KG1 (cell line): Measurements from ENCODE around the gene RPL41.
A peak's percentile ranks its signal among the peaks of the same experiment; 100 is the strongest.

Experiments used
- DNase-seq: peaks from one replicate; lab custom pipeline; 2025; lab: John Stamatoyannopoulos, UW

Gene RPL41

DNA sequence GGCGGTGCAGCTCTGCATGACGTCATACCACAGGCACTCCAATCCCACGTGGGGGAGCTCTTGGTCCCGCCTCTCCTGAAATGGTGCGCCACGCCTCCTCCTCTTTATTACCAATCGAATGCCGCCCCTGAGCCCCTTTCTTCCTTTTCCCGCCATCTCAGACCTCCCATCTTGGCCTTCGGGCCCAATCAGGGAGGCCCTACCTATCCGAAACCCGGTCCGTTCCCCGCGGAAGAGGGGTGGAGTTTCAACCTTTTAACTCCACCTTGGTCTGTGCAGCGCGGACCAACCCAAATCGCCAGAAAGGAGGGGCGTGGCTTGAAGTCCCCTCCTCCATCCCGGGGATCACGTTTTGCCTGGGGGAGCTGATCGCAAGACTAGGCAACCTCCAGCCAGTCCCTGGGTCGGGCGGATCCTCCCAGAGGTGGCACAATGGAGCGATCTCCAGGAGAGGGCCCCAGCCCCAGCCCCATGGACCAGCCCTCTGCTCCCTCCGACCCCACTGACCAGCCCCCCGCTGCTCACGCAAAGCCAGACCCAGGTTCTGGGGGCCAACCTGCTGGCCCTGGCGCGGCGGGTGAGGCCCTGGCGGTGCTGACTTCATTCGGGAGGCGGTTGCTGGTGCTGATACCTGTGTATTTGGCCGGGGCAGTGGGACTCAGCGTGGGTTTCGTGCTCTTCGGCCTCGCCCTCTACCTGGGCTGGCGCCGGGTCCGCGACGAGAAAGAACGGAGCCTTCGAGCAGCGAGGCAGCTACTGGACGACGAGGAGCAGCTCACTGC lies 11.6 kb downstream of the RPL41 start, which contains the start of gene ESYT1:
TSS of gene ESYT1 (plus strand) at position 380 of the 782 bp plus-strand sequence. CDS start at position 433, 53 bp downstream.
- peak; percentile 82 for DNase-seq

DNA sequence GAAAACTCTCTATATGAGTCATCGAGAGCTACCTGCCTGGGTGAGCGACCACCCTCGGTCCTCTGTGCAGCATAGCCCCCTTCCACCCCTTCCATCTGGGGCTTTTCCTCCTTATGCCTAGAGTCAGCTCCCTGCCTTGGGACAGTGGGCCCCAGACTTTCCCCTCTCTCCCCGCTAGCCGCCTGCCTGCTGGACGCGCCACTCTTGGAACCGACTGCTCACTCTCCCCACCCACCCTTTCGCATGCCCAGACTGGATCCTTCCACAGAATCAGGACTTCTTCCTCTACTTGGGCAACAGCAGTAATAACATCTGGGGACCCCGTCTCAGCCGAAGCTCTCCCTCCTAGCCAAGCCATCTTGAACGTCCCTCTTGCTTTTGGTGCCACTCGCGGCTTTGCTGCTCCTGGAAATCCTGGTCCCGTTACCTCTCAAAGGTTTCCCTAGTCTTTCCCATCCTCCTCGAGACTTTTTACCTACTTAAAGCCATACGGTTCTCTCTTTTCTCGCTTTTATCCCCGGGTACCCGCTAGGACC lies 12.3 kb downstream of the RPL41 start:
- no peak for DNase-seq

DNA sequence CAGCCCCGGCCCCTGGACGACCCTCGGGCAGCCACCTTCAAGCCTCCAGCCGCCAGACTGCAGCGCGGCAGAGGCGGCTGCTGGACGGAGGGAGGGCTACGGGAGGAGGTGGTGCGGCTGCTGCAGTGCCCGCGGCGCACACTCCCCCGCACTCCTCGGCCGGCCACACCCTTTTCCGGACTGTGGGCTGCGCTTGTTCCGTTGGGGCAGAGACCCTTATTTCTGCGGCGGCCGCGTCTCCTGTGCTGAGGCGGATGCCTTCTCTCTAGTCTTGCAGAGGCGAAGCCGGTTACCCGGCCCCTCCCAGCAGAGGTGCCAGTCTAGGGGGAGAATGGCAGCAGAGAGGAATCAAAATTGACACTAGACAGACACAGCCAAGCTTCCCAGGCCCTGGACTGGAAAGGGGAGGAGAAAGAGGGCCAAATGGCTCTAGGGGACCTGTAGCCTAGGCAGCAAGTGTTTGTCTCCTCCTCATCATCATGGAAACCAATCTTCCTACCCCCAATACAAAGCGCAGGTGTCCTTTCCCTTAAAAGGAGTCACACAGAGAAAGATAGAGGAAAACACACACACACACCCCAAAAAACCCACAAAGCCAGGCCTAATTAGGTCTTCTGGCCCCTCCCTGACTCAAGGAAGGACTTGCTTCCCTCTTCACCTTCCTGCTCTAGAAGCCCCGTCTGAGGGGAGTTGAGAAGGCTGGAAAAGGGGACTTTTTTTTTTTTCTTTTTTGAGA lies 12.9 kb downstream of the RPL41 start:
- peak; percentile 9 for DNase-seq

DNA sequence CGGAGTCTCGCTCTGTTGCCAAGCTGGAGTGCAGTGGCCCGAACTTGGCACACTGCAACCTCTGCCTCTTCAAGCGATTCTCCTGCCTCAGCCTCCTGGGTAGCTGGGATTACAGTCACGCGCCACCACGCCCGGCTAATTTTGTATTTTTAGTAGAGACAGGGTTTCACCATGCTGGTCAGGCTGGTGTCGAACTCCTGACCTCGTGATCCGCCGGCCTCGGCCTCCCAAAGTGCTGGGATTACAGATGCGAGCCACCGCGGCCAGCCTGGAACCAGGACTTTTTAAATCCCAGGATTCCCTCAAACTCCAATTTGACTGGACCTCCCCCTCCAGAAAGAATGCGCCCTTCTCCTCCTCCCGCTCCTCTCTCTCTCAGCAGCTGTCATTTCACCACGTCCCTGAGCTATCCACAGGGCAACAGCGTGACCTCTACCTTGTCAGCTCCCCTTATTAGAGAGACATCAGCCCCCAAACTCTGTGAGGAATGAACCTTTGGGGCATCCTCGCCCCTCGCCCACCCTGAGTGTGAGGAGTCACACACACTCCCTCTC lies 13.6 kb downstream of the RPL41 start:
- no peak for DNase-seq

DNA sequence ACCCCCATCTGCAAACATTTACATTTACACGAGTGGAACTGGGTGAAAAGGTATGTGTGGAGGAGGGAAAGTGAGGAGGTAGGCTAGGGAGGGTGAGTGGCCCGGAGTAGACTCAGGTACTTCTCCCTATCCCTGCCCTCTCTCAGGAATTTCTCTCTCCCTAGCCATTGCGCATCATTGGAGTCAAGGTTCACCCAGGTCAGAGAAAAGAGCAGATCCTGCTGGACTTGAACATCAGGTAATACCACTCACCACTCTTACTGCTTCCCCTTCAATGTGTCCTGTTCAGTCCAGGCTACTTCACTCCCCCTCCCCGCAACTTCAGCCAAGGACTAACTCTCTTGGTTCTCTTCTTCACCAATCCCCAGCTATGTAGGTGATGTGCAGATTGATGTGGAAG lies 14.4 kb downstream of the RPL41 start:
- no peak for DNase-seq

DNA sequence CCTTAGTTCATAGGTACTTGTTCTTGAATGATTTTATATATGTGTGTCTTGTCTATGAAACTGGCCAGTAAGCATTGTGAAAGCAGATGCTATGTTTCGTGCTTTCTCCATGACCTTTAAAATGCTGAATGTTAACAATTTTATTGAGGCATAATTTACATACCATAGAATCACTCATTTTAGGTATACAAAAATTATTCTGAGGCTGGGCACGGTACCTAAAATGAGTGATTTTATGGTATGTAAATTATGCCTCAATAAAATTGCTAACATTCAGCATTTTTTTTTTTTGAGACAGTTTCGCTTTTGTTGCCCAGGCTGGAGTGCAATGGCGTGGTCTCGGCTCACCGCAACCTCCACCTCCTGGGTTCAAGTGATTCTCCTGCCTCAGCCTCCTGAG lies 18.5 kb downstream of the RPL41 start:
- DNase-seq: no peak

DNA sequence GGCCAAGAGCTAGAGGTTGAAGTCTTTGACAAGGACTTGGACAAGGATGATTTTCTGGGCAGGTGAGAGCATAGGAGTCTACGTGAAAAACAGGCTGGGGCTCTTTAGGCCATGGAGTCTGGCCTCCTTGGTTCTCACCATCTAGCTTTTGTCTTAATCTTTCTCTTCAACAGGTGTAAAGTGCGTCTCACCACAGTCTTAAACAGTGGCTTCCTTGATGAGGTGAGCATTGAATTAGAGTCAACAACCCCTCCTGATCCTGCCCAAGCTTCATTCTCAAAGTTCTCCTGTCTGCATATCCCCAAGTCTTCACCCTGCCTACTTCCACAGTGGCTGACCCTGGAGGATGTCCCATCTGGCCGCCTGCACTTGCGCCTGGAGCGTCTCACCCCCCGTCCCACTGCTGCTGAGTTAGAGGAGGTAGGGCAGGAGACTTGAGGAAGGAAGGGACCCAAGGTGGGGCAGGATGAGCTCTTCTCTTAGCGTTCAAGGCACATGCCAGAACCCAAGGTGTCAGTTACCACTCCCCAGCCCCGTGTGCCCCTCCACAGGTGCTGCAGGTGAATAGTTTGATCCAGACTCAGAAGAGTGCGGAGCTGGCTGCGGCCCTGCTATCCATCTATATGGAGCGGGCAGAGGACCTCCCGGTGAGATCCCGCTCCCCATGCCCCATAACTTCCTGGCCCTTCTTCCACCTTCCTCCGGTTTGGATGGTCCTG lies 21.6 kb downstream of the RPL41 start:
- DNase-seq: no peak

DNA sequence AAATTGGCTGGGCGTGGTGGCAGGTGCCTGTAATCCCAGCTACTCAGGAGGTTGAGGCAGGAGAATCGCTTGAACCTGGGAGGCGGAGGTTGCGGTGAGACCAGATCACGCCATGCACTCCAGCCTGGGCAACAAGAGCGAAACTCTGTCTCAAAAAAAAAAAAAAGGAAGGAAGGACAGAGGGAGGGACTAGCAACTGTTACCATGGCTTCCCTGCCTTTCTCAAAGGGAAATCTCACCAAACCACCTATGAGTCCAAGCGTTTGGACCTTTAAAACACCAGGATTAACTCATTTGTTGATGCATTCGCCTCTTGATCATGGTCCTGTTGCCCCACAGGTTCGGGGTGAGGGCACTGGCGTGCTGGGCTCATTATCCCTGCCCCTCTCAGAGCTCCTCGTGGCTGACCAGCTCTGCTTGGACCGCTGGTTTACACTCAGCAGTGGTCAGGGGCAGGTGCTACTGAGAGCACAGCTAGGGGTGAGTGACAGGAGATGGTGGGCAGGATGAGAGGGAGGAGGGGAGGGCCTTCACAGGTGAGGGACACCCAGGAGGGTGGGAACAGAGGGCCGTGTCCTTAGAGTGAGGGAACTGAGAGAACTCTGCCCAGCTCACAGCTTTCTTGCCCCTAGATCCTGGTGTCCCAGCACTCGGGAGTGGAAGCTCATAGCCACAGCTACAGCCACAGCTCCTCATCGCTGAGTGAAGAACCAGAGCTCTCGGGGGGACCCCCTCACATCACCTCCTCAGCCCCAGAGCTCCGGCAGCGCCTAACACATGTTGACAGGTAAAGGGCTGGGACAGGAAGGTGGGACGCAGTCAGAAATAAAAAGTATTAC lies 25.7 kb downstream of the RPL41 start:
- no peak for DNase-seq

DNA sequence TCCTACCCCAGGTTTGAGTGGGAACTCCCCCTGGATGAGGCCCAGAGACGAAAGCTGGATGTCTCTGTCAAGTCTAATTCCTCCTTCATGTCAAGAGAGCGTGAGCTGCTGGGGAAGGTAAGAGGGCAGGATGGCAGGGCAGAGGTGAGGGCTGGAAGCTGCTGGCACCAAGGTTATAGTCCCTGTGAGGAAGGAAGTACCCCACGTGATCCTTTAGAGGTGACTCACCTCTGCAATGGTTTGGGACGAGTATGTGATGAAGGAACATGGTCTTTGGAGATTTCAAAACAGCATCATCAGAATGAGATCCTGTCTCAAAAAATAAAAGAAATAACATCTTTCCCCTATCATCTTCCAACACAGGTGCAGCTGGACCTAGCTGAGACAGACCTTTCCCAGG lies 26.8 kb downstream of the RPL41 start:
- no peak for DNase-seq

DNA sequence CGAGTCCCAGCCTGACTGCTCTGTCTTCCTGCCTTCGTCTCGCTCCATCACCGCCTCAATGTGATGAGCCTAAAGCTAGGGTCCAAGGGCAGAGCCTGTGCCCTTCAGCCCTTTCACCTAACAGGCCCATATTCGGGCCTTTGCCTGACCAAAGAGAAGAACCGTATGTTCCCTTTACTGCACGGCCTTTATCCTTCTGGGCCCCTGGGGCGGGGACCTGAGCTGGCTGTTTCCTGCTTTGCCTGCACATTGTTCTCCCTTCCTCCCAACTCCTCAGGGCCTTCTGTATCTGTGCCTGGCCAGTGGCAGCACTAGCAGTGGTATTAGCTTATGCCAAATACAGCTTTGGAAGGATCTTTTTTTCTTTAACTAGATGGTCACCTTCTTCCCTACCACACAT lies 27.4 kb downstream of the RPL41 start:
- DNase-seq: no peak

DNA sequence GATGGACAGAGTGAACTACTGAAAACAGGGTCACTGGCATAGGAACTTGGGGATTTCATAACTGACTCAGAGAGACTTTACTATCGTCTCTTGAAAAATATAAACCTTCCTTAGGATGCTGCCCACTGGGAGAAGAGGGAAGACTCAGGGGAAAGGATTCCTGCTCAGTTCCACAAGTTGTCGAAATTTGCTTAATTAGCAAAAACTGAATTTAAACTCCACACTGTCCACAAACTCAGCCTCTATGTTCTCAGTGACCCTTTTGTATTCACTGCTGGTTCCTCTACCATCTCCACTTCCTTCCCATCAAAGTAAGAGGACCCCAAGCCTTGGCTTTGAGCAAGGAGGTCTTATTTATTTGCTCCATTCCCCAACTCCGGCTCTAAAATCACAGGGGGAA lies 28.8 kb downstream of the RPL41 start:
- DNase-seq: no peak

DNA sequence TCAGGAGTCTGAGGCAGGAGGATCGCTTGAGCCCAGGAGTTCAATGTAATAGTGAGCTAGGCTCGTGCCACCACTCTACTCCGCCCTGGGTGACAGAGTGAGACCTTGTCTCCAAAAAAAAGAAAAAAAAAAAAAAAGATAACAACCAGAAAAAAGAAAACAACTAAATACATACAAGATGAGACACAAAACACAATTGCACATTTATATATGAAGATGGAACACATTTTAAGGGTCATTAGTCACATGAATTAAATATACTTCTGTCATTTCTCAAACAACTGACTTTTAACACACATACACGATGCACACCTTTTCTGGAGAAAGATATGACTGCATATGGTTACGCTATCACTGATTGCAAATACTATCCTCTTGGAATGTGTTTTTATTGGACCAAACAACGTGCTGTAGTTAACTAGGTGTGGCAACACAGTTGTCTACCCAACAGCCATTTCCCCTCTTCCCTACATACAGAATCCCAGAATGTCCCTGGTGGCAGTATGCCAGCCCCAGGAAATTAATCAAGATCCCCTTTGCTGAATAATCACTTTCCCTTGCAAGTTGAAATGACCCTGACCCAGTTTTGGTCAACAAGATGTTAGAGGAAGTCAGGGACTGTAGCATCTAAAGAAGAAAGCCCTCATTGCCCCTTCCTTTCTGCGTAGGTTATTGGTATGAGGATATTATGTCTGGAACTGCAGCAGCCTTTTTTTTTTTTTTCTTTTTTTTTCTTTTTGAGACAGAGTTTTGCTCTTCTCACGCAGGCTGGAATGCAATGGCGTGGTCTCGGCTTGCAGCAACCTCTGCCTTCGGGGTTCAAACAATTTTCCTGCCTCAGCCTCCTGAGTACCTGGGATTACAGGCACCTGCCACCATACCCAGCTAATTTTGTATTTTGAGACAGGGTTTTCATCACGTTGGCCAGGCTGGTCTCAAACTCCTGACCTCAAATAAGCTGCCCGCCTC lies 30.3 kb downstream of the RPL41 start:
- DNase-seq: no peak

DNA sequence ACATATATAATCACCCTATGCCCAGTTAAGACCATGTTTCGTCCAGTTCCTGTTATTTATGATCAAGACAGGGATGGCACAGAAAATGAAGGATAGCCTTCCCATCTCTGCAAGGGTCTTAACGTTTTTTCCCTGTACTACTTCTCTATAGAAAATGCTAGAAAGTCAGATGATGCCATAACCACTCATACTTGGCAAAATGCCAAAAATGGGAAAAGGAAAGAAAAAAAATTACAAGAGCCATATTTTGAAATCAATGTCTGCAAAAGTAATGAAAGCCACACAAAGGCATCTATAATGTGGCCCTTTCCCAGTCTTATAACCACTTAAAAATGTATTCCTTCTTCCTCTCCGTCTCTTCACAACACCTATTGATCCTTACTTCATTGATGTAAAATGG lies 34.1 kb downstream of the RPL41 start:
- no peak for DNase-seq

DNA sequence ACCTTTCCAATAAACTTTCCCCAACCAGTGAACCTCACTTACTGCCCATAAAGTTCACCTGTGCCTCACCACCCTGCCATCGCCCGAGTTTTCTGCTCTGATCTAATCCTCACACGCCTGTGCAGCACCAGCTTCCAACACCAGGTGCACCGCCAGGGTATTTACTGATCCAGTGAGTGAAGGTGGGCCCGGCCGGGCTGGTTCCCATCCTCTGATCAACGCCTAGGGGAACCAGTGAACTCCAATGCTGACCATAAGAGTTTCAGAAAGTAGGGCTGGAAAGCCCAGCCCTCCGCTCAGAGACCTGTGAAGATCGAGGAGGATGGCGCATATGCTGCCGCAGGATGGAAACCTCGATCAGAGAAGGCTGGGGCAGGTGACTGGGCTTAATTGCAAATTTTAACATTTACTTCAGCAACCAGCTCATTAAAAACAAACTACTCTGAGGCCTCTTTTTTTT lies 35.3 kb downstream of the RPL41 start:
- peak; percentile 8 for DNase-seq

DNA sequence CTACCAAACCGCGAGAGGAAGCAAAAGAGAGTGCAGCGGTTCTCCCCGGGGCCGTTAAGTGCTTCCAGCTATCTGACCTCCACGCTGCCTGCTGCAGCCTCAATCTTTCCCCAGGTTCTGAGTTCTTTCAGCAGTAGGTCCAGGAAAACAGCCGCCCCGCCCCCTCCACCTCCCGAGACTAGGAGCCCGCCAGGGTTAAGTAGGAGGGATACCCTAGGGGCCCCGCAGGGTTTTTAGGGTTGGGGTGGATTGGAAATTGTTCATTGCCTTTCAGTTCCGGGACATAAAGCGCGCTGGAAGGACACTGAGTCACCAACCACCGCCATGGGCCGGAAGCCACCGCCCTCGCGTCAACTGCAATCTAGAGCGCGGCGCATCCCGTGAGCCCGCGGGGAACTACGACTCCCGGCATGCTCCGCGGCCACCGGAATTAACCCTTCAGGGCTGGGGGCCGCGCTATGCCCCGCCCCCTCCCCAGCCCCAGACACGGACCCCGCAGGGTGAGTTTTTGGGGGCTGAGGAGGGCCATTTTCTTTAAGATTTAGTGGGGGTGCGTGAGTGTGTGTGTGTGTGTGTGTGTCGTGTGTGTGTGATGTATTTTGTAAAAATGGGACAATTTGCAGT lies 35.8 kb downstream of the RPL41 start, which contains the start of gene MYL6B:
TSS of gene MYL6B (plus strand) at position 456 of the 624 bp plus-strand sequence. CDS start 1,332 bp downstream, outside the sequence.
- peak; percentile 49 for DNase-seq

DNA sequence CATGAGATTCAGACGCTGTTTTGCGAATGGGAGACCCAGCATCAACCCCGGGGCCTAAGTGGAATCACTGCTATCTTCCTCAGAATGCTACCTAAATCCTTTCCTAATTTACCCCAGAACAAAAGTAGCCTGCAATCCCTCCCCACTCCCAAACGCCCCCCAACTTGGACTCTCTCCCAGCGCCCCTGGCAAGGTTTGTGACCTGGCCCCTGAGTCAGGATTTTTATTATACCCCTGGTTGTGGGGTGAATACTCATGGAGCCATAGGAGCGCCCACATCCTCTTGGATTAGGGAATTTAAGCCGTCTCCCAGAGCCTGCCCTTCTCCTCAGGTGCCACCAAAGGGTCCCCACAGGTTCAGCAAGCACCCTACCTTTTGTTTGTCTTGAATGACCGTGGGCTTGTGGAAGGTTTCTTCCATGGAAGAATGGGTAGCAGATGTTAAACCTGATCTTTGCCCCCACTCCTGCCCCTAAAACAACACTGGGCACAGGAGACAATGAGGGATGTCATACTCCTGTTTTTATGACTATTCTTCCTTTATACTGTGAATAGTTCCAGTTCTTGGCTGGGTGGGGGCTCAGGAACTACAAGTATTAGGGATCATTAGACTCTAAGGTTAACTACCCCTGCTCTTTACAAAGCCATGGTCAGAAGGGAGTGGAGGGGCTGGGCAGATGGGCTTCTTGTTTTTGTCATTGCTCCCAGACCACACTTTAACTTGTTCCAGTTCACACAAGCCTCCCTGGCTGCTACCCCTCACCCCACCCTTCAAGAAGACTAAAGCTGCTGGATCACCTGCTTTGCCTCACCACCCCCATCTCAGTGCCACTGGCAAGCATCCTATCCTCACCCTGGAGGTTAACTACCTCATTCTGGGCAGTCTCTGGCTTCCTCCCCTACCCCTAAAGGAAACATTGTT lies 36.6 kb downstream of the RPL41 start:
- DNase-seq: no peak

DNA sequence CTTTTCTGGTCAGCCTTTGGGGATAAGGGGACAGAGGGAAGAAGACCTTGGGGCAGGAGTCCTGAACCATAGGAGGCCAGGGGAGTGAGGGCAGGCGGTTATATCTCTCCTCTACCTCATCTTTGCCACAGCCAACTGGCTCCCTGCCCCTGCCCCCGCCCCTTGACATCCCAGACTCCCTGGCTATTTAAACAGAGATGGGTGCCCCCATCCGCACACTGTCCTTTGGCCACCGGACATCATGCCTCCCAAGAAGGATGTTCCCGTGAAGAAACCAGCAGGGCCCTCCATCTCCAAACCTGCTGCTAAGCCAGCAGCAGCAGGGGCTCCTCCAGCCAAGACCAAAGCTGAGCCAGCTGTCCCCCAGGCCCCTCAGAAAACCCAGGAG lies 37.2 kb downstream of the RPL41 start:
- DNase-seq: no peak

DNA sequence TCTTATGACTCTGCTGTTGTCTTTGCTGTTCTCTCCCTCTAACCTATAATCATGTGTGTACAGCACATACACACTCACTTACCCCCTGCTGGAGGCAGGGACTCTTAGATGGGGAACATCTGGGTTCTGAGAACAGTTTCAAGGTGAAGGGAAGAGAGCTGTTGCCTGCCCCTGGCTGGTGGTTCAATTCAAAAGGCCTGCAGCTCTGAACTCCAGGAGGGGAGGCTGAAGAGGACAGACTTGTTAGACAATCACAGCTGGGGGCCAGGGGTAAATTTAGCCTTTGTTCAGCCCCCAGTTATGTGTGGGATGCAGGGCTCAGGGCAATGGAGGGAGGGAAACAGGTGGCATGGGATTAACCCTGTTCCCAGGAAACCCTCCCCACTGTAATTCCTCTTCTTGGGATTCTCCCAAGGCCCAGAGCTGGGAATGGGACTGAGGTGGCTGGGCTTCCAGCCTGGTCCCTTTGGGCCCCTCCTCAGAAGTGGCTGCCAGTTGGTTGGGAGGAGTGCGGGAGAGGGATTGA lies 37.9 kb downstream of the RPL41 start:
- no peak for DNase-seq
